Measurements from ENCODE around the gene HGD. TPM values are rescaled to one million over a fixed set of nuclear protein-coding genes. Genes with fewer than 3 reads are reported as not detected.

The HGD gene
- total RNA-seq, 1 experiment from 2014 or later: 0.59 TPM

- POLR2A ChIA-PET: no interaction called here
- no peak overlapping the region for H3K4me3 ChIP-seq (replicated peaks in 1 of 2; ENCODE audit: low read depth in 1 of 2, low read length in 2 of 2)
- intact Hi-C loops (cut with micrococcal nuclease): no loop called here
These were observed 48.8 kb upstream of the HGD start for GRCh38 chr3:120730576-120731542.

More at GRCh38 chr3:120730576-120731542, 48.8 kb upstream of the HGD start:
- Histone ChIP-seq H3K79me2 (ENCODE audit: insufficient read depth, low read length) (no peaks in the 10 kb centered on the region), H3K27ac (ENCODE audit: low read depth, low read length) (no peak overlapping the region), H3K9ac (ENCODE audit: low read length) (no peak overlapping the region), H3K4me2 (ENCODE audit: low read length) (no peak overlapping the region), H3K4me1 (ENCODE audit: control insufficient read depth in 1 of 2, insufficient read depth in 2 of 2, low read length in 2 of 2) (no peaks in the 10 kb centered on the region), H3K9me2 (ENCODE audit: insufficient read depth) (no peaks in the 10 kb centered on the region), H3K27me3 (ENCODE audit: insufficient read depth, low read length) (no peaks in the 10 kb centered on the region), H4K20me1 (ENCODE audit: insufficient read depth) (0 out of 2 replicates have a peak, but pooled peaks cover 3% of the 10 kb centered on the region), H3K9me3 (ENCODE audit: control insufficient read depth in 1 of 2, insufficient read depth in 1 of 2, low read depth in 1 of 2, low read length in 2 of 2) (no peaks in the 10 kb centered on the region), H3K36me3 (ENCODE audit: control insufficient read depth in 1 of 2, insufficient read depth in 2 of 2, low read length in 2 of 2) (no peaks in the 10 kb centered on the region), H2AFZ (ENCODE audit: low read depth, low read length, poor library complexity, severe bottlenecking) (no peak overlapping the region)
- ATAC-seq: no peak
- BruUV-seq (replicated peaks): no TSS peak
- TF ChIP-seq EGR1 (IDR thresholded peaks at IDR 0.05; ENCODE audit: low read depth): no peak
- no peak for TF ChIP-seq MAX (IDR thresholded peaks at IDR 0.05)
- no peak for TF ChIP-seq REST (IDR thresholded peaks at IDR 0.05; ENCODE audit: low read depth)
- no peak for TF ChIP-seq CEBPB (IDR thresholded peaks at IDR 0.05; ENCODE audit: low read depth)
- RAD21 ChIA-PET (ENCODE audit: low non-redundant PET in 1 of 2, low total read pairs in 2 of 2, uncharacterized antibody in 2 of 2, unreplicated experiment in 2 of 2): no interaction called here
- no peak for DNase-seq (ENCODE audit: low read depth, low spot score)
- CTCF ChIA-PET: no interaction called here
